A549 (cell line): Measurements from ENCODE around the gene IFNL2. TPM values are rescaled to one million over a fixed set of nuclear protein-coding genes. Genes with fewer than 3 reads are reported as not detected.

ENCODE experiments used
- ATAC-seq, 2 experiments: fragments of 200-7000 bp in 1 of 2; fragments of >200 bp in 1 of 2; cut with Nextera tagmentation in 1 of 2; cut with Tn5 transposase in 1 of 2; 3 replicates each; pipeline versions ENCODE4 v1.8.0 to v1.9.1; 2018 to 2020; ENCODE audit warnings: mild to moderate bottlenecking in 1 of 2, moderate library complexity in 1 of 2
- CTCF ChIA-PET: fragments of 300-600 bp; sonication (Branson Sonifier 250); formaldehyde crosslinking; extraction: SDS; loops from one replicate; lab custom pipeline; 2021; ENCODE audit warnings: antibody characterized with exemption, inconsistent platforms; lab: Yijun Ruan, JAX
- POLR2A ChIA-PET: fragments of 350-600 bp; formaldehyde crosslinking; extraction: SDS; loops from one replicate; lab custom pipeline; 2021; ENCODE audit warnings: antibody characterized with exemption, inconsistent platforms; lab: Yijun Ruan, JAX
- DNase-seq, 2 experiments: peaks; one replicate each; pipeline versions ENCODE4 v3.0.0 to v3.0.0-alpha.2; 2011 to 2016; ENCODE audit warnings: low read depth in 1 of 2, low spot score in 1 of 2
- FAIRE-seq: peaks from 2 replicates; lab custom pipeline; 2011; peaks lifted over from hg19 to GRCh38; lab: Jason Lieb, UNC
- H3K27ac ChIP-seq, 2 experiments: fragments of >200 bp; sonication (Bioruptor Twin); formaldehyde crosslinking; 3 replicates each; pipeline ENCODE4 v1.5.1; 2016 to 2017
- H3K4me1 ChIP-seq: fragments of >200 bp; sonication (Bioruptor Twin); formaldehyde crosslinking; 3 replicates; pipeline ENCODE4 v1.6.1; 2016
- H3K4me2 ChIP-seq: fragments of >200 bp; sonication (Bioruptor Twin); formaldehyde crosslinking; 3 replicates; pipeline ENCODE4 v1.6.1; 2016
- H3K4me3 ChIP-seq: fragments of >200 bp; sonication (Bioruptor Twin); formaldehyde crosslinking; 3 replicates; pipeline ENCODE4 v1.5.1; 2016
- H3K9me3 ChIP-seq: fragments of >200 bp; sonication (Bioruptor Twin); formaldehyde crosslinking; 3 replicates; pipeline ENCODE4 v1.6.1; 2016
- BHLHE40 ChIP-seq: IDR thresholded peaks from 2 replicates; pipeline ENCODE4 v1.6.1; 2012; ENCODE audit warnings: low read depth, low read length, inconsistent platforms
- CBX2 ChIP-seq: fragments of 200-600 bp; sonication (generic); IDR thresholded peaks from 2 replicates; pipeline ENCODE4 v1.6.1; 2016; ENCODE audit warnings: low read depth, mild to moderate bottlenecking, borderline replicate concordance
- CEBPB ChIP-seq, 2 experiments: fragments of >200 bp in 1 of 2; sonication (Bioruptor Twin) in 1 of 2; formaldehyde crosslinking in 1 of 2; IDR thresholded peaks; 2 replicates each; pipeline ENCODE4 v1.6.1; 2012 to 2016
- EHF ChIP-seq: fragments of 250-450 bp; sonication (Bioruptor Pico); IDR thresholded peaks from 2 replicates; pipeline ENCODE4 v1.5.0; 2020; ENCODE audit warnings: mild to moderate bottlenecking
- FOXS1 ChIP-seq: fragments of 250-450 bp; sonication (Bioruptor Pico); IDR thresholded peaks from 2 replicates; pipeline ENCODE4 v1.5.0; 2020; ENCODE audit warnings: mild to moderate bottlenecking, moderate library complexity
- GATA3 ChIP-seq: IDR thresholded peaks from 2 replicates; pipeline ENCODE4 v1.6.1; 2012; ENCODE audit warnings: borderline replicate concordance
- HDAC2 ChIP-seq: fragments of 200-600 bp; sonication (generic); IDR thresholded peaks from 2 replicates; pipeline ENCODE4 v1.6.1; 2016
- MAZ ChIP-seq: fragments of 150-350 bp; IDR thresholded peaks from 2 replicates; pipeline ENCODE4 v1.6.1; 2014; ENCODE audit warnings: antibody characterized with exemption, low read depth, low read length, borderline replicate concordance
- RAD21 ChIP-seq, 2 experiments: fragments of >200 bp in 1 of 2; sonication (Bioruptor Twin) in 1 of 2; formaldehyde crosslinking in 1 of 2; IDR thresholded peaks in 1 of 2; conservative IDR thresholded peaks in 1 of 2; 2 replicates in 1 of 2; 3 replicates in 1 of 2; pipeline ENCODE4 v1.6.1; 2012 to 2018; ENCODE audit warnings: inconsistent platforms in 1 of 2
- SREBF2 ChIP-seq: fragments of 450-650 bp; IDR thresholded peaks from 2 replicates; pipeline ENCODE4 v1.6.1; 2014; ENCODE audit warnings: mild to moderate bottlenecking, moderate library complexity
- TFCP2L1 ChIP-seq: fragments of 250-450 bp; sonication (Bioruptor Pico); IDR thresholded peaks from 2 replicates; pipeline ENCODE4 v1.5.0; 2021; ENCODE audit warnings: mild to moderate bottlenecking
- ZFP36 ChIP-seq: fragments of 450-650 bp; IDR thresholded peaks from 2 replicates; pipeline ENCODE4 v1.6.1; 2014; ENCODE audit warnings: borderline replicate concordance; ENCODE audit not compliant: partially characterized antibody
- WGBS: methylation state at CpG from one replicate; pipeline ENCODE4 v1.1.6; 2017; ENCODE audit errors: missing lambda C conversion rate; 5-methylcytosine and 5-hydroxymethylcytosine counted together
- polyA plus RNA-seq, 4 experiments: library from polyadenylated mRNA; depleted of rRNA in 3 of 4; stranded (reverse); fragments of >200 nt; fragmentation: RNase III in 1 of 4; extraction: RNeasy Plus Mini Kit Qiagen cat#74134 plus additional on column Dnase treatment in 1 of 4; gene quantifications; 2 replicates in 3 of 4; 3 replicates in 1 of 4; pipeline ENCODE4 v1.2.3, GENCODE V29; 2011 to 2017
- TF ChIP-seq, protein P1 (sequence below): fragments of 150-350 bp; IDR thresholded peaks from 2 replicates; pipeline ENCODE4 v1.6.1; 2014; ENCODE audit warnings: low read depth, mild to moderate bottlenecking, low read length
- TF ChIP-seq, protein P2 (sequence below): IDR thresholded peaks from 2 replicates; pipeline ENCODE4 v1.6.1; 2012
- TF ChIP-seq, protein P3 (sequence below): fragments of 450-650 bp; IDR thresholded peaks from 2 replicates; pipeline ENCODE4 v1.6.1; 2014; ENCODE audit warnings: antibody characterized with exemption
- TF ChIP-seq, protein P4 (sequence below): fragments of 250-450 bp; sonication (Bioruptor Pico); IDR thresholded peaks from 2 replicates; pipeline ENCODE4 v1.5.0; 2020; ENCODE audit warnings: low read depth, mild to moderate bottlenecking, moderate library complexity
- TF ChIP-seq, protein P5 (sequence below): IDR thresholded peaks from 2 replicates; pipeline ENCODE4 v1.6.1; 2012; ENCODE audit warnings: low read depth, borderline replicate concordance

The IFNL2 gene
- polyA plus RNA-seq, 2 of the 4 experiments (the other 2 are of a cell fraction): not detected

DNA sequence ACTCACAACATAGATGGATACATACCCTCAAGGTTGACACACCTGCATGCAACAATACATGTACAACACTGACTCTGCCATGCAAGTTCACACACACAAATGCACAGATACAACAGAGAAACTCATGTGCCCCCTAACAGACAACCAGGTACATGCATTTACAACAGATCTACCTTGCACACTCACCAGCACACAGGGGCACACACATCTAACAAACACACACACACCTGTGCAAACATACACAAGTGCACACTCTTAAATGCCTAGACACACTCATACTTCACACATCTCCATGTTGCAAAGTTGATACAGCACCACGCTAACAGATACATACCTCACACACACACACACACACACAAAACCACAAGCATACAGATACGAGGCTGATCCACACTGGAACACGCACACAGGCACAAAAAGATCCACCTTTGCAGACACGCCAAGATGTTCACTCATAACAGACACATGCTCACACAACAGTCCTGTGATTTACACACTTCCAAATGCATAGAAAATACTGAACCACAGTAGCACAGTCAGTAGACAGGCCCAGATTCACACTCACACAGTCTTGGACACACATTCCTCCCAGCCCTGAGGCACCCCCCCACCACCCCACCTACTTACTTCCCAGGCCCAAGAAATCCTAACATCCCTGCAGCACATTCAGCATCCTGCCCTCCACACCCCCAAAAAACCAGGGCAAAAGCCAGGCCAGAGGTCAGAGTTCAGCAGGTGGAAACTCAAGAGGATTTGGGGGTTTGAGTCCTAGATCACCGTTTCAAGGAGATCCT is 51.1 kb downstream of the IFNL2 start:
- peak overlapping the region; percentile 82 to 89; a peak in 4 of 6 replicates for H3K27ac ChIP-seq
- H3K4me2 ChIP-seq: peak overlapping the region; percentile 97
- CTCF ChIA-PET: interaction anchor here (9.1 kb wide), 1 partner anchor 8 kb away, joined by 86 read pairs; no protein-coding TSS in a partner anchor
- H3K9me3 ChIP-seq: no peaks in the 10 kb centered on the region
- no peak for TF ChIP-seq CEBPB (IDR thresholded peaks at IDR 0.05)
- TF ChIP-seq, protein P1, sequence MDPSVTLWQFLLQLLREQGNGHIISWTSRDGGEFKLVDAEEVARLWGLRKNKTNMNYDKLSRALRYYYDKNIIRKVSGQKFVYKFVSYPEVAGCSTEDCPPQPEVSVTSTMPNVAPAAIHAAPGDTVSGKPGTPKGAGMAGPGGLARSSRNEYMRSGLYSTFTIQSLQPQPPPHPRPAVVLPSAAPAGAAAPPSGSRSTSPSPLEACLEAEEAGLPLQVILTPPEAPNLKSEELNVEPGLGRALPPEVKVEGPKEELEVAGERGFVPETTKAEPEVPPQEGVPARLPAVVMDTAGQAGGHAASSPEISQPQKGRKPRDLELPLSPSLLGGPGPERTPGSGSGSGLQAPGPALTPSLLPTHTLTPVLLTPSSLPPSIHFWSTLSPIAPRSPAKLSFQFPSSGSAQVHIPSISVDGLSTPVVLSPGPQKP: no peak
- TF ChIP-seq HDAC2: no peak
- no peak for TF ChIP-seq MAZ
- TF ChIP-seq, protein P2, sequence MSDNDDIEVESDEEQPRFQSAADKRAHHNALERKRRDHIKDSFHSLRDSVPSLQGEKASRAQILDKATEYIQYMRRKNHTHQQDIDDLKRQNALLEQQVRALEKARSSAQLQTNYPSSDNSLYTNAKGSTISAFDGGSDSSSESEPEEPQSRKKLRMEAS: no peak
- no peak for TF ChIP-seq CBX2
- no peak for TF ChIP-seq FOXS1 (CRISPR knock-in tag)
- no peak for TF ChIP-seq RAD21 (conservative IDR thresholded peaks at IDR 0.05 in 1 of 2, IDR thresholded peaks at IDR 0.05 in 1 of 2)
- no peak for TF ChIP-seq SREBF2
- TF ChIP-seq, protein P3, sequence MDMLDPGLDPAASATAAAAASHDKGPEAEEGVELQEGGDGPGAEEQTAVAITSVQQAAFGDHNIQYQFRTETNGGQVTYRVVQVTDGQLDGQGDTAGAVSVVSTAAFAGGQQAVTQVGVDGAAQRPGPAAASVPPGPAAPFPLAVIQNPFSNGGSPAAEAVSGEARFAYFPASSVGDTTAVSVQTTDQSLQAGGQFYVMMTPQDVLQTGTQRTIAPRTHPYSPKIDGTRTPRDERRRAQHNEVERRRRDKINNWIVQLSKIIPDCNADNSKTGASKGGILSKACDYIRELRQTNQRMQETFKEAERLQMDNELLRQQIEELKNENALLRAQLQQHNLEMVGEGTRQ: no peak
- TF ChIP-seq, protein P4, sequence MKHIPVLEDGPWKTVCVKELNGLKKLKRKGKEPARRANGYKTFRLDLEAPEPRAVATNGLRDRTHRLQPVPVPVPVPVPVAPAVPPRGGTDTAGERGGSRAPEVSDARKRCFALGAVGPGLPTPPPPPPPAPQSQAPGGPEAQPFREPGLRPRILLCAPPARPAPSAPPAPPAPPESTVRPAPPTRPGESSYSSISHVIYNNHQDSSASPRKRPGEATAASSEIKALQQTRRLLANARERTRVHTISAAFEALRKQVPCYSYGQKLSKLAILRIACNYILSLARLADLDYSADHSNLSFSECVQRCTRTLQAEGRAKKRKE: no peak
- TF ChIP-seq GATA3: no peak
- no peak for TF ChIP-seq EHF (CRISPR knock-in tag)
- TF ChIP-seq, protein P5, sequence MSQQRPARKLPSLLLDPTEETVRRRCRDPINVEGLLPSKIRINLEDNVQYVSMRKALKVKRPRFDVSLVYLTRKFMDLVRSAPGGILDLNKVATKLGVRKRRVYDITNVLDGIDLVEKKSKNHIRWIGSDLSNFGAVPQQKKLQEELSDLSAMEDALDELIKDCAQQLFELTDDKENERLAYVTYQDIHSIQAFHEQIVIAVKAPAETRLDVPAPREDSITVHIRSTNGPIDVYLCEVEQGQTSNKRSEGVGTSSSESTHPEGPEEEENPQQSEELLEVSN: no peak
- no peak for TF ChIP-seq BHLHE40
- no peak for TF ChIP-seq ZFP36
- no peak for TF ChIP-seq TFCP2L1 (CRISPR knock-in tag)
- H3K4me3 ChIP-seq: peak overlapping the region; percentile 82
- peaks cover 8% of the 10 kb centered on the region for H3K4me1 ChIP-seq
- FAIRE-seq: peak; percentile 49
- POLR2A ChIA-PET: no interaction called here
- DNase-seq: no peak
- ATAC-seq: no peak
- 89% methylated on average over 5 of the region's 5 CpGs for whole genome bisulfite sequencing

Other genes starting within 250 kb of the IFNL2 start
- 13.4 and 15.2 TPM in 2 replicates for gene FBXO27, start 235.8 kb upstream of the IFNL2 start, polyA plus RNA-seq (2011; rRNA removed)
- gene FBXO27, start 235.8 kb upstream of the IFNL2 start, polyA plus RNA-seq (2017; fragmentation: RNase III; extraction: RNeasy Plus Mini Kit Qiagen cat#74134 plus additional on column Dnase treatment): 12.5 to 17.5 TPM (median 14.2 TPM) in 3 replicates
- gene ACP7, start 184.0 kb upstream of the IFNL2 start, polyA plus RNA-seq (2011; rRNA removed): 0.06 and 0.08 TPM in 2 replicates
- 0.25 to 0.44 TPM (median 0.28 TPM) in 3 replicates for gene ACP7, start 184.0 kb upstream of the IFNL2 start, polyA plus RNA-seq (2017; fragmentation: RNase III; extraction: RNeasy Plus Mini Kit Qiagen cat#74134 plus additional on column Dnase treatment)
- gene PAK4, start 142.6 kb upstream of the IFNL2 start, polyA plus RNA-seq (2011; rRNA removed): 37.9 and 42.9 TPM in 2 replicates
- 75.8 to 84.2 TPM (median 76.7 TPM) in 3 replicates for gene PAK4, start 142.6 kb upstream of the IFNL2 start, polyA plus RNA-seq (2017; fragmentation: RNase III; extraction: RNeasy Plus Mini Kit Qiagen cat#74134 plus additional on column Dnase treatment)
- 0.90 and 1.1 TPM in 2 replicates for gene NCCRP1, start 71.4 kb upstream of the IFNL2 start, polyA plus RNA-seq (2011; rRNA removed)
- gene NCCRP1, start 71.4 kb upstream of the IFNL2 start, polyA plus RNA-seq (2017; fragmentation: RNase III; extraction: RNeasy Plus Mini Kit Qiagen cat#74134 plus additional on column Dnase treatment): 0.71 to 1.1 TPM (median 0.99 TPM) in 3 replicates
- not detected in 2 replicates for gene SYCN, start 64.1 kb upstream of the IFNL2 start, polyA plus RNA-seq (2011; rRNA removed)
- gene SYCN, start 64.1 kb upstream of the IFNL2 start, polyA plus RNA-seq (2017; fragmentation: RNase III; extraction: RNeasy Plus Mini Kit Qiagen cat#74134 plus additional on column Dnase treatment): not detected in 3 replicates
- gene IFNL3, start 23.4 kb upstream of the IFNL2 start, polyA plus RNA-seq (2011; rRNA removed): not detected in 2 replicates
- gene IFNL3, start 23.4 kb upstream of the IFNL2 start, polyA plus RNA-seq (2017; fragmentation: RNase III; extraction: RNeasy Plus Mini Kit Qiagen cat#74134 plus additional on column Dnase treatment): not detected in 3 replicates
- not detected in 2 replicates for gene IFNL4, start 19.5 kb upstream of the IFNL2 start, polyA plus RNA-seq (2011; rRNA removed)
- gene IFNL4, start 19.5 kb upstream of the IFNL2 start, polyA plus RNA-seq (2017; fragmentation: RNase III; extraction: RNeasy Plus Mini Kit Qiagen cat#74134 plus additional on column Dnase treatment): not detected in 3 replicates
- not detected in 2 replicates for gene IFNL1, start 28.0 kb downstream of the IFNL2 start, polyA plus RNA-seq (2011; rRNA removed)
- gene IFNL1, start 28.0 kb downstream of the IFNL2 start, polyA plus RNA-seq (2017; fragmentation: RNase III; extraction: RNeasy Plus Mini Kit Qiagen cat#74134 plus additional on column Dnase treatment): not detected in 3 replicates
- gene LRFN1, start 52.5 kb downstream of the IFNL2 start, polyA plus RNA-seq (2011; rRNA removed): 1.1 and 1.6 TPM in 2 replicates
- gene LRFN1, start 52.5 kb downstream of the IFNL2 start, polyA plus RNA-seq (2017; fragmentation: RNase III; extraction: RNeasy Plus Mini Kit Qiagen cat#74134 plus additional on column Dnase treatment): 7.9 to 9.1 TPM (median 8.7 TPM) in 3 replicates
- gene GMFG, start 67.6 kb downstream of the IFNL2 start, polyA plus RNA-seq (2011; rRNA removed): 0.37 TPM in 1 of 2 replicates, not detected in the other
- gene GMFG, start 67.6 kb downstream of the IFNL2 start, polyA plus RNA-seq (2017; fragmentation: RNase III; extraction: RNeasy Plus Mini Kit Qiagen cat#74134 plus additional on column Dnase treatment): 0.47 TPM in 1 of 3 replicates, not detected in the others
- 82.1 and 101 TPM in 2 replicates for gene SAMD4B, start 74.0 kb downstream of the IFNL2 start, polyA plus RNA-seq (2011; rRNA removed)
- 113 to 118 TPM (median 116 TPM) in 3 replicates for gene SAMD4B, start 74.0 kb downstream of the IFNL2 start, polyA plus RNA-seq (2017; fragmentation: RNase III; extraction: RNeasy Plus Mini Kit Qiagen cat#74134 plus additional on column Dnase treatment)
- 73.0 and 103 TPM in 2 replicates for gene PAF1, start 122.7 kb downstream of the IFNL2 start, polyA plus RNA-seq (2011; rRNA removed)
- 89.4 to 110 TPM (median 108 TPM) in 3 replicates for gene PAF1, start 122.7 kb downstream of the IFNL2 start, polyA plus RNA-seq (2017; fragmentation: RNase III; extraction: RNeasy Plus Mini Kit Qiagen cat#74134 plus additional on column Dnase treatment)
- 55.7 and 57.5 TPM in 2 replicates for gene MED29, start 123.0 kb downstream of the IFNL2 start, polyA plus RNA-seq (2011; rRNA removed)
- gene MED29, start 123.0 kb downstream of the IFNL2 start, polyA plus RNA-seq (2017; fragmentation: RNase III; extraction: RNeasy Plus Mini Kit Qiagen cat#74134 plus additional on column Dnase treatment): 47.7 to 50.7 TPM (median 48.7 TPM) in 3 replicates
- gene ZFP36, start 138.5 kb downstream of the IFNL2 start, polyA plus RNA-seq (2011; rRNA removed): 29.1 and 35.6 TPM in 2 replicates
- gene ZFP36, start 138.5 kb downstream of the IFNL2 start, polyA plus RNA-seq (2017; fragmentation: RNase III; extraction: RNeasy Plus Mini Kit Qiagen cat#74134 plus additional on column Dnase treatment): 16.5 to 22.1 TPM (median 18.3 TPM) in 3 replicates
- gene PLEKHG2, start 144.3 kb downstream of the IFNL2 start, polyA plus RNA-seq (2011; rRNA removed): 21.6 and 35.1 TPM in 2 replicates
- gene PLEKHG2, start 144.3 kb downstream of the IFNL2 start, polyA plus RNA-seq (2017; fragmentation: RNase III; extraction: RNeasy Plus Mini Kit Qiagen cat#74134 plus additional on column Dnase treatment): 32.2 to 41.7 TPM (median 39.1 TPM) in 3 replicates
- gene RPS16, start 167.6 kb downstream of the IFNL2 start, polyA plus RNA-seq (2011; rRNA removed): 4,855 and 5,722 TPM in 2 replicates
- 4,280 to 4,348 TPM (median 4,297 TPM) in 3 replicates for gene RPS16, start 167.6 kb downstream of the IFNL2 start, polyA plus RNA-seq (2017; fragmentation: RNase III; extraction: RNeasy Plus Mini Kit Qiagen cat#74134 plus additional on column Dnase treatment)
- gene SUPT5H, start 177.2 kb downstream of the IFNL2 start, polyA plus RNA-seq (2011; rRNA removed): 133 and 186 TPM in 2 replicates
- 200 to 223 TPM (median 222 TPM) in 3 replicates for gene SUPT5H, start 177.2 kb downstream of the IFNL2 start, polyA plus RNA-seq (2017; fragmentation: RNase III; extraction: RNeasy Plus Mini Kit Qiagen cat#74134 plus additional on column Dnase treatment)
- 234 and 246 TPM in 2 replicates for gene TIMM50, start 212.4 kb downstream of the IFNL2 start, polyA plus RNA-seq (2011; rRNA removed)
- gene TIMM50, start 212.4 kb downstream of the IFNL2 start, polyA plus RNA-seq (2017; fragmentation: RNase III; extraction: RNeasy Plus Mini Kit Qiagen cat#74134 plus additional on column Dnase treatment): 196 to 206 TPM (median 204 TPM) in 3 replicates
- 6.8 and 8.3 TPM in 2 replicates for gene DLL3, start 230.6 kb downstream of the IFNL2 start, polyA plus RNA-seq (2011; rRNA removed)
- 6.7 TPM in 3 replicates for gene DLL3, start 230.6 kb downstream of the IFNL2 start, polyA plus RNA-seq (2017; fragmentation: RNase III; extraction: RNeasy Plus Mini Kit Qiagen cat#74134 plus additional on column Dnase treatment)
- gene SELENOV, start 246.7 kb downstream of the IFNL2 start, polyA plus RNA-seq (2011; rRNA removed): not detected in 2 replicates
- gene SELENOV, start 246.7 kb downstream of the IFNL2 start, polyA plus RNA-seq (2017; fragmentation: RNase III; extraction: RNeasy Plus Mini Kit Qiagen cat#74134 plus additional on column Dnase treatment): not detected in 3 replicates